K562 (cell line): ENCODE data around the gene RHOA. TPM values are rescaled to one million over a fixed set of nuclear protein-coding genes. Genes with fewer than 3 reads are reported as not detected.
A peak's percentile ranks its signal among the peaks of the same experiment; 100 is the strongest.

Source experiments
- ATF4 ChIP-seq: fragments of 450-650 bp; formaldehyde crosslinking; IDR thresholded peaks from 2 replicates; pipeline ENCODE4 v1.4.0; 2022; ENCODE audit warnings: mild to moderate bottlenecking, moderate library complexity
- BACH1 ChIP-seq: fragments of 200-800 bp; sonication (Bioruptor generic); IDR thresholded peaks from 2 replicates; pipeline ENCODE4 v1.6.1; 2016; ENCODE audit warnings: missing genetic modification characterization, missing compliant biosample characterization
- COPS2 ChIP-seq: fragments of 450-650 bp; conservative IDR thresholded peaks from 2 replicates; pipeline ENCODE4 v1.6.1; 2016; ENCODE audit warnings: mild to moderate bottlenecking, moderate library complexity
- DNMT1 ChIP-seq: fragments of 450-650 bp; IDR thresholded peaks from 2 replicates; pipeline ENCODE4 v1.6.1; 2016; ENCODE audit warnings: antibody characterized with exemption, mild to moderate bottlenecking
- ELF4 ChIP-seq: fragments of 450-650 bp; formaldehyde crosslinking; IDR thresholded peaks from 2 replicates; pipeline ENCODE4 v1.4.0; 2022; ENCODE audit warnings: missing genetic modification characterization
- HOXB6 ChIP-seq: fragments of 250-450 bp; sonication (Bioruptor Pico); IDR thresholded peaks from 2 replicates; pipeline ENCODE4 v1.5.1; 2022; ENCODE audit warnings: mild to moderate bottlenecking, borderline replicate concordance
- ILF3 ChIP-seq: fragments of 450-650 bp; IDR thresholded peaks from 2 replicates; pipeline ENCODE4 v1.6.1; 2018; ENCODE audit warnings: antibody characterized with exemption, mild to moderate bottlenecking, moderate library complexity, borderline replicate concordance
- KAT2B ChIP-seq: IDR thresholded peaks from one replicate; pipeline ENCODE4 v1.6.1; 2012; ENCODE audit warnings: low read depth, mild to moderate bottlenecking, control low read depth, inconsistent platforms, low read length, moderate library complexity
- KLF13 ChIP-seq: fragments of 450-650 bp; IDR thresholded peaks from 2 replicates; pipeline ENCODE4 v1.6.1; 2016; ENCODE audit warnings: missing genetic modification characterization, low read depth, mild to moderate bottlenecking, missing compliant biosample characterization, moderate library complexity, borderline replicate concordance
- MXD1 ChIP-seq: fragments of 250-450 bp; sonication (Bioruptor Pico); IDR thresholded peaks from 2 replicates; pipeline ENCODE4 v1.8.0; 2021; ENCODE audit warnings: borderline replicate concordance, mild to moderate bottlenecking, moderate library complexity; ENCODE audit not compliant: poor library complexity, severe bottlenecking
- NR2C2 ChIP-seq, 2 experiments: fragments of 200-800 bp in 1 of 2; sonication (Bioruptor generic) in 1 of 2; sonication (generic) in 1 of 2; formaldehyde crosslinking in 1 of 2; IDR thresholded peaks; 2 replicates each; pipeline versions ENCODE4 v1.6.1 to v1.8.0; 2016 to 2022; ENCODE audit warnings: mild to moderate bottlenecking in 1 of 2, missing compliant biosample characterization in 1 of 2, missing genetic modification characterization in 1 of 2, missing genetic modification reagents in 1 of 2
- PCBP2 ChIP-seq: fragments of 200-400 bp; formaldehyde crosslinking; IDR thresholded peaks from 2 replicates; pipeline ENCODE4 v1.6.1; 2018; ENCODE audit warnings: low read length, low read depth, mild to moderate bottlenecking, moderate library complexity; ENCODE audit not compliant: poor library complexity, severe bottlenecking
- PML ChIP-seq: IDR thresholded peaks from 2 replicates; pipeline ENCODE4 v1.6.1; 2012; ENCODE audit warnings: low read length, inconsistent platforms
- RBM39 ChIP-seq: fragments of 200-400 bp; formaldehyde crosslinking; optimal IDR thresholded peaks from 2 replicates; pipeline ENCODE3; 2018; ENCODE audit warnings: low read depth, low read length
- RCOR1 ChIP-seq, 2 experiments: IDR thresholded peaks; 2 replicates each; pipeline ENCODE4 v1.6.1; 2012; ENCODE audit warnings: low read depth in 2 of 2, low read length in 2 of 2, borderline replicate concordance in 1 of 2, improper control_type of control experiment in 1 of 2
- RNF2 ChIP-seq: sonication (generic); IDR thresholded peaks from 2 replicates; pipeline ENCODE4 v1.6.1; 2016
- TARDBP ChIP-seq: fragments of 450-650 bp; IDR thresholded peaks from 2 replicates; pipeline ENCODE4 v1.6.1; 2016
- TSC22D4 ChIP-seq: fragments of 450-650 bp; IDR thresholded peaks from 2 replicates; pipeline ENCODE4 v1.6.1; 2016; ENCODE audit warnings: missing genetic modification characterization, missing biosample characterization, control low read depth
- YBX1 ChIP-seq: fragments of 450-650 bp; IDR thresholded peaks from 2 replicates; pipeline ENCODE4 v1.7.1; 2016; ENCODE audit warnings: mild to moderate bottlenecking
- ZNF12 ChIP-seq: sonication (generic); formaldehyde crosslinking; IDR thresholded peaks from 2 replicates; pipeline ENCODE4 v1.4.0; 2020; ENCODE audit warnings: mild to moderate bottlenecking, missing genetic modification reagents
- ZNF24 ChIP-seq: fragments of 450-650 bp; IDR thresholded peaks from 2 replicates; pipeline ENCODE4 v1.6.1; 2016
- ZNF263 ChIP-seq: sonication (generic); formaldehyde crosslinking; IDR thresholded peaks from 2 replicates; pipeline ENCODE4 v1.8.0; 2022; ENCODE audit warnings: mild to moderate bottlenecking, missing genetic modification reagents, borderline replicate concordance
- ZNF277 ChIP-seq: fragments of 250-450 bp; sonication (Bioruptor Pico); IDR thresholded peaks from 2 replicates; pipeline ENCODE4 v1.8.0; 2022; ENCODE audit warnings: inconsistent platforms, mild to moderate bottlenecking, moderate library complexity, borderline replicate concordance
- ZNF512 ChIP-seq: IDR thresholded peaks from 2 replicates; pipeline ENCODE4 v1.6.1; 2016; ENCODE audit warnings: missing genetic modification characterization, missing compliant biosample characterization
- polyA plus RNA-seq, 8 experiments: library from polyadenylated mRNA; depleted of rRNA in 4 of 8; stranded (reverse) in 5 of 8; unstranded in 3 of 8; fragments of >200 nt; fragmentation: Nextera tagmentation in 2 of 8; fragmentation: Illumina TruSeq in 1 of 8; extraction: Ambion mirVana in 2 of 8; extraction: Trizol in 1 of 8; gene quantifications; 2 replicates each; pipeline versions ENCODE4 v1.2.1 to v1.2.3, GENCODE V29; 2011 to 2014; ENCODE audit warnings: inconsistent platforms in 1 of 8, missing spikeins in 1 of 8
- total RNA-seq, 7 experiments: library from RNA; depleted of rRNA in 6 of 7; stranded (reverse); fragments of >200 nt in 6 of 7; fragmentation: Illumina TruSeq in 2 of 7; extraction: Trizol in 2 of 7; gene quantifications; 2 replicates each; pipeline versions ENCODE4 v1.2.1 to v1.2.3, GENCODE V29; 2011 to 2021; ENCODE audit warnings: low replicate concordance in 1 of 7

The RHOA gene
- total and polyA plus RNA-seq, 9 of the 15 experiments (the other 6 are each of a cell fraction or from before 2014, with no cell fraction given), result 136 to 540 (median 236) TPM

GRCh38 chr3:49411968-49412631, at the start of gene RHOA, which contains the start of gene TCTA (continued):
- TF ChIP-seq ZNF277 (CRISPR knock-in tag) (no peak), COPS2 (no peak), ZNF24 (no peak), ZNF512 (tag) (no peak), PML (peak; percentile 82), BACH1 (tag) (no peak), MXD1 (CRISPR knock-in tag) (no peak), KLF13 (tag) (no peak), ATF4 (CRISPR knock-in tag) (no peak), ELF4 (no peak), ILF3 (no peak), NR2C2 (CRISPR knock-in tag; IDR thresholded peaks at IDR 0.05) (no peak), NR2C2 (tag; IDR thresholded peaks at IDR 0.05) (no peak; the same call in none of the 2 replicates), RBM39 (no peak), TARDBP (0 out of 2 replicates have a peak, but pooled peaks have one; percentile 41), TSC22D4 (tag) (no peak), ZNF263 (CRISPR knock-in tag) (0 out of 2 replicates have a peak, but pooled peaks have one; percentile 27), RNF2 (no peak), PCBP2 (no peak), RCOR1 (IDR thresholded peaks at IDR 0.05; ENCODE audit: borderline replicate concordance in 1 of 2, low read depth in 2 of 2, low read length in 2 of 2) (peak in 1 of 2 experiments; percentile 24; a peak in 1 of 4 replicates), ZNF12 (CRISPR knock-in tag) (no peak), YBX1 (no peak), KAT2B (no peak), DNMT1 (no peak), HOXB6 (CRISPR knock-in tag) (no peak)
